Measurements from ENCODE around the gene NKG7. TPM values are rescaled to one million over a fixed set of nuclear protein-coding genes. Genes with fewer than 3 reads are reported as not detected.

Gene NKG7
- total and polyA plus RNA-seq, 2 of the 13 experiments (the other 11 are each of a cell fraction or from before 2014, with no cell fraction given) = 0.40 TPM; not detected in 1

- TF ChIP-seq KDM1A (CRISPR knock-in tag; IDR thresholded peaks at IDR 0.05) (peak; percentile 87; the same call in 1 of the 2 replicates), RBM22 (optimal IDR thresholded peaks at IDR 0.05; ENCODE audit: low read length) (peak; percentile 76), ZNF331 (CRISPR knock-in tag; IDR thresholded peaks at IDR 0.05) (0 out of 2 replicates have a peak, but pooled peaks have one; percentile 36), ZNF768 (CRISPR knock-in tag; IDR thresholded peaks at IDR 0.05) (peak; percentile 99), KDM4B (CRISPR knock-in tag; IDR thresholded peaks at IDR 0.05) (peak; percentile 15; the same call in 1 of the 2 replicates), AGO2 (optimal IDR thresholded peaks at IDR 0.05; ENCODE audit: low read depth, low read length) (peak; percentile 6), NR2F6 (IDR thresholded peaks at IDR 0.05) (no peak), NR2F6 (CRISPR knock-in tag; IDR thresholded peaks at IDR 0.05) (0 out of 2 replicates have a peak, but pooled peaks have one; percentile 24), CTCF (CRISPR knock-in tag; IDR thresholded peaks at IDR 0.05) (peak; percentile 20; the same call in 1 of the 2 replicates), ZSCAN22 (CRISPR knock-in tag; IDR thresholded peaks at IDR 0.05) (no peak), PAWR (CRISPR knock-in tag; IDR thresholded peaks at IDR 0.05; ENCODE audit: borderline replicate concordance) (no peak), IRF2 (CRISPR knock-in tag; IDR thresholded peaks at IDR 0.05) (no peak), TCF7 (IDR thresholded peaks at IDR 0.05; ENCODE audit: low read depth) (no peak), TSC22D2 (CRISPR knock-in tag; IDR thresholded peaks at IDR 0.05; ENCODE audit: borderline replicate concordance) (no peak), SP1 (IDR thresholded peaks at IDR 0.05) (no peak), SP1 (CRISPR knock-in tag; IDR thresholded peaks at IDR 0.05) (no peak), ZNF281 (CRISPR knock-in tag; IDR thresholded peaks at IDR 0.05; ENCODE audit: borderline replicate concordance) (peak; percentile 55; the same call in 1 of the 2 replicates), ZFP36 (IDR thresholded peaks at IDR 0.05; ENCODE audit: borderline replicate concordance, low read depth, low read length, partially characterized antibody) (peak; percentile 75), ZNF18 (CRISPR knock-in tag; IDR thresholded peaks at IDR 0.05; ENCODE audit: insufficient replicate concordance) (no peak), SSRP1 (CRISPR knock-in tag; IDR thresholded peaks at IDR 0.05) (peak; percentile 75; the same call in 1 of the 2 replicates), RBFOX2 (IDR thresholded peaks at IDR 0.05; ENCODE audit: low read depth, low read length) (peak; percentile 59), MXI1 (IDR thresholded peaks at IDR 0.05; ENCODE audit: borderline replicate concordance, low read depth, low read length) (no peak), SOX13 (IDR thresholded peaks at IDR 0.05) (0 out of 2 replicates have a peak, but pooled peaks have one; percentile 10), SOX13 (CRISPR knock-in tag; conservative IDR thresholded peaks at IDR 0.05 in 1 of 2, IDR thresholded peaks at IDR 0.05 in 1 of 2) (no peak), JUNB (CRISPR knock-in tag; IDR thresholded peaks at IDR 0.05; ENCODE audit: borderline replicate concordance) (peak; percentile 38; the same call in 1 of the 2 replicates)
These were observed 29.6 kb downstream of the NKG7 start (continued) for GRCh38 chr19:51342631-51343569.

All from HepG2 (cell line).